HG02970 (cell line): Measurements from ENCODE around the gene CLEC18B.
"Not testable (repeated sequence)": the region's sequence is repeated elsewhere in the genome, so short reads cannot be mapped to it uniquely, and the experiment has no call there.

Experiments used
- ATAC-seq: cut with Tn5 transposase; IDR thresholded peaks from one replicate; pipeline ENCODE4 v1.9.1; 2021; ENCODE audit warnings: mild to moderate bottlenecking, moderate library complexity, moderate number of reproducible peaks; ENCODE audit not compliant: unreplicated experiment, low FRiP score

Gene CLEC18B

GRCh38 chr16:74367469-74368001 is 53.7 kb downstream of the CLEC18B start:
- peak; percentile 37 for ATAC-seq

- ATAC-seq: not testable (repeated sequence)
Measured at GRCh38 chr16:74361646-74362610, 59.4 kb downstream of the CLEC18B start.
